Fibroblast of peridontal ligament (primary cell): ENCODE results near the gene FAM117B.
A peak's percentile ranks its signal among the peaks of the same experiment; 100 is the strongest.
"Not testable (repeated sequence)": the region's sequence is repeated elsewhere in the genome, so short reads cannot be mapped to it uniquely, and the experiment has no call there.

Experiments used
- DNase-seq: peaks from one replicate; pipeline ENCODE4 v3.0.0-alpha.2; 2010; ENCODE audit errors: extremely low read depth

FAM117B gene

GRCh38 chr2:202638721-202639120, 4.0 kb downstream of the FAM117B start:
- DNase-seq, result no peak

- DNase-seq, result no peak
Measured at GRCh38 chr2:202639231-202639630, 4.5 kb downstream of the FAM117B start.

GRCh38 chr2:202642567-202642966, 7.8 kb downstream of the FAM117B start:
- DNase-seq, result no peak

GRCh38 chr2:202643012-202643858, 8.5 kb downstream of the FAM117B start:
- DNase-seq, result no peak

GRCh38 chr2:202652119-202652518, 17.4 kb downstream of the FAM117B start:
- no peak for DNase-seq

- no peak for DNase-seq
Measured at GRCh38 chr2:202653890-202654289, 19.1 kb downstream of the FAM117B start.

- DNase-seq, result no peak
Measured at GRCh38 chr2:202657876-202658275, 23.1 kb downstream of the FAM117B start.

GRCh38 chr2:202660796-202661195, 26.0 kb downstream of the FAM117B start:
- DNase-seq, result no peak

- DNase-seq, result no peak
Measured at GRCh38 chr2:202669841-202670240, 35.1 kb downstream of the FAM117B start.

GRCh38 chr2:202671317-202672035, 36.7 kb downstream of the FAM117B start:
- no peak for DNase-seq

- DNase-seq, result not testable (repeated sequence)
Measured at GRCh38 chr2:202675097-202675496, 40.3 kb downstream of the FAM117B start.

- DNase-seq, result no peak
Measured at GRCh38 chr2:202679980-202680379, 45.2 kb downstream of the FAM117B start.

- no peak for DNase-seq
Measured at GRCh38 chr2:202680512-202680911, 45.7 kb downstream of the FAM117B start.

GRCh38 chr2:202681688-202682205, 47.0 kb downstream of the FAM117B start:
- no peak for DNase-seq

- no peak for DNase-seq
Measured at GRCh38 chr2:202682274-202682673, 47.5 kb downstream of the FAM117B start.

- DNase-seq, result no peak
Measured at GRCh38 chr2:202687276-202687675, 52.5 kb downstream of the FAM117B start.

- DNase-seq, result no peak
Measured at GRCh38 chr2:202689459-202689858, 54.7 kb downstream of the FAM117B start.

GRCh38 chr2:202689898-202690297, 55.1 kb downstream of the FAM117B start:
- no peak for DNase-seq

GRCh38 chr2:202690321-202690900, 55.6 kb downstream of the FAM117B start:
- no peak for DNase-seq

- no peak for DNase-seq
Measured at GRCh38 chr2:202693503-202693902, 58.7 kb downstream of the FAM117B start.

- peak; percentile 8 for DNase-seq
Measured at GRCh38 chr2:202695166-202695565, 60.4 kb downstream of the FAM117B start.
